Spleen (tissue), 7 donors: ENCODE measurements around the gene WDFY4.

Experiments used
- CTCF ChIP-seq, 11 experiments: fragments of 200-600 bp in 7 of 11; fragments of 450-650 bp in 4 of 11; sonication (generic) in 4 of 11; IDR thresholded peaks in 8 of 11; conservative IDR thresholded peaks in 3 of 11; 1 replicate in 7 of 11; 2 replicates in 4 of 11; pipeline versions ENCODE4 v1.4.0 to v1.8.0; 2016 to 2021; ENCODE audit warnings: antibody characterized with exemption in 11 of 11, inconsistent platforms in 4 of 11, mild to moderate bottlenecking in 1 of 11
- POLR2A ChIP-seq, 3 donors: fragments of 450-650 bp; IDR thresholded peaks; one replicate each; pipeline ENCODE4 v1.5.1; 2017; ENCODE audit warnings: antibody characterized with exemption in 3 of 3, mild to moderate bottlenecking in 1 of 3
- donor health status: DM: no; HTN: no; CAD: no; lungs with moderate emphysema.
- donor health status: DM: no; HTN: no; CAD: no.
- donor health status: DM: no; HTN: no; CAD: no.

GRCh38 chr10:48907730-48908129 is 223.1 kb downstream of the WDFY4 start:
- TF ChIP-seq POLR2A (IDR thresholded peaks at IDR 0.05) = no peak
- TF ChIP-seq CTCF (IDR thresholded peaks at IDR 0.05 in 8 of 11, conservative IDR thresholded peaks at IDR 0.05 in 3 of 11) = no peak
